Ureter (tissue), 1 donor: ENCODE results near the gene PHETA2. TPM values are rescaled to one million over a fixed set of nuclear protein-coding genes. Genes with fewer than 3 reads are reported as not detected.
"Not testable (repeated sequence)": the region's sequence is repeated elsewhere in the genome, so short reads cannot be mapped to it uniquely, and the experiment has no call there.

Experiments used
- DNase-seq: peaks from one replicate; pipeline ENCODE4 v3.0.0-alpha.2; 2020; ENCODE audit warnings: low spot score
- total RNA-seq: library from RNA; stranded (reverse); gene quantifications from one replicate; pipeline ENCODE4 v1.2.4, GENCODE V29; 2023
- donor health status: DM: yes; HTN: yes; CAD: no.

The PHETA2 gene
- total RNA-seq, 1 donor from 2014 or later, result 7.8 TPM

GRCh38 chr22:42069801-42070516 lies 4.1 kb upstream of the PHETA2 start:
- DNase-seq, result no peak

- peak; percentile 96 for DNase-seq
These were observed 3.3 kb upstream of the PHETA2 start, which contains the start of gene NAGA for GRCh38 chr22:42070517-42071422. Gene NAGA (minus strand): TSS chr22:42070812. CDS start chr22:42070297, 515 bp downstream.

GRCh38 chr22:42071508-42071907 lies 2.5 kb upstream of the PHETA2 start:
- not testable (repeated sequence) for DNase-seq

- DNase-seq, result no peak
These were observed 1.3 kb upstream of the PHETA2 start for GRCh38 chr22:42072606-42073330.

- DNase-seq, result no peak
These were observed 417 bp upstream of the PHETA2 start for GRCh38 chr22:42073621-42074041.

- DNase-seq, result peak; percentile 37
These were observed 1.0 kb downstream of the PHETA2 start for GRCh38 chr22:42074846-42075676.

GRCh38 chr22:42076764-42077485 lies 2.9 kb downstream of the PHETA2 start:
- DNase-seq, result peak; percentile 44

- DNase-seq, result peak; percentile 51
These were observed 3.6 kb downstream of the PHETA2 start for GRCh38 chr22:42077486-42078125.

- DNase-seq, result no peak
These were observed 4.6 kb downstream of the PHETA2 start for GRCh38 chr22:42078469-42079318.

- DNase-seq, result peak; percentile 99
These were observed 5.5 kb downstream of the PHETA2 start, which contains the start of gene SMDT1 for GRCh38 chr22:42079319-42080251. Gene SMDT1 (plus strand): TSS chr22:42079700. CDS start chr22:42079769, 69 bp downstream.

- DNase-seq, result peak; percentile 53
These were observed 6.2 kb downstream of the PHETA2 start for GRCh38 chr22:42080287-42080686.

GRCh38 chr22:42083119-42083518 lies 9.1 kb downstream of the PHETA2 start:
- no peak for DNase-seq

GRCh38 chr22:42084874-42085273 lies 10.8 kb downstream of the PHETA2 start:
- DNase-seq, result no peak

- DNase-seq, result no peak
These were observed 12.0 kb downstream of the PHETA2 start for GRCh38 chr22:42086051-42086450.

- DNase-seq, result peak; percentile 99
These were observed 16.8 kb downstream of the PHETA2 start, which contains the start of gene NDUFA6 for GRCh38 chr22:42090596-42091454. Gene NDUFA6 (minus strand): TSS chr22:42090772. CDS start chr22:42090744, 28 bp downstream.

- no peak for DNase-seq
These were observed 17.4 kb downstream of the PHETA2 start for GRCh38 chr22:42091455-42091782.

GRCh38 chr22:42101199-42101598 lies 27.2 kb downstream of the PHETA2 start:
- DNase-seq, result no peak
